ENCODE data around the gene R3HDM1.

R3HDM1 gene

DNA sequence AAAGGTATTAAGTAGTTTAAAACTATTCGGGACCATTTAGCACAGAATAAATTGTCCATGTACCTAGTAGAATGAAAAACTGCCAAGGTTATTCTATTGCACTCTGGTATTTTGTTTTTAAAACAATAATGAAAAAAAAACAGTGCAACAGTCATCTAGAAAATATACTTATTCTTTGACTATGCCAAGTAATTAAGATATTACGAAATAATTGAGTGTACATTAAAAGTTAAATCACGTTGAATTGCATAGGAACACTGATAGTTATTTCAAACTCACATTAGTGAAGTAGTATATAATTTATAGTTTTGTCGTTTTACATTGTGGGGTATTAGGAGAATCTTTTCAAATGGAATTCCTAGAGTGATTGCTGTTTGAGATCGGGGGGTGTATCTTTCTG lies 20.1 kb downstream of the R3HDM1 start:
- no peaks in the 10 kb centered on the region for H3K9me3 Mint-ChIP-seq

DNA sequence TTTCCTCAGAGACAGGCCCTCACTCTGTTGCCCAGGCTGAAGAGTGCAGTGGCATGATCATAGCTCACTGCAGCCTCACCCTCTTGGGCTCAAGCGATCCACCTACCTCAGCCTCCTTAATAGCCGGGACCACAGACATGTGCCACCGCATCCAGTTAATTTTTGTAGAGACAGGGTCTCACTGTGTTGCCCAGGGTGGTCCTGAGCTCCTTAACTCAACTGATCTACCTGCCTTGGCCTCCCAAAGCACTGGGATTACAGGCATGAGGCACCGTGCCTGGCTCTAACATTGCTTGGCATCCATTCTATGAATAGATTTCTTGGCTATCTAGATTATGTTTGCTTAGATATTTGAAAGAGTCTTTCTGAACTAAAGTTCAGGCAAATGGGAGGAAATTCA lies 21.6 kb downstream of the R3HDM1 start:
- peaks cover 19% of the 10 kb centered on the region for H3K36me3 Mint-ChIP-seq
- no peaks in the 10 kb centered on the region for H3K27me3 Mint-ChIP-seq
- H3K9me3 Mint-ChIP-seq: no peaks in the 10 kb centered on the region
- H3K27ac Mint-ChIP-seq: no peak overlapping the region
- H3K4me3 Mint-ChIP-seq: no peak overlapping the region
- peaks cover 52% of the 10 kb centered on the region for H3K4me1 Mint-ChIP-seq

More for the DNA sequence above, 20.1 kb downstream of the R3HDM1 start:
- no peak overlapping the region for H3K4me3 Mint-ChIP-seq
- no peaks in the 10 kb centered on the region for H3K27me3 Mint-ChIP-seq
- peaks cover 44% of the 10 kb centered on the region for H3K4me1 Mint-ChIP-seq
- no peak overlapping the region for H3K27ac Mint-ChIP-seq
- peaks cover 15% of the 10 kb centered on the region for H3K36me3 Mint-ChIP-seq

DNA sequence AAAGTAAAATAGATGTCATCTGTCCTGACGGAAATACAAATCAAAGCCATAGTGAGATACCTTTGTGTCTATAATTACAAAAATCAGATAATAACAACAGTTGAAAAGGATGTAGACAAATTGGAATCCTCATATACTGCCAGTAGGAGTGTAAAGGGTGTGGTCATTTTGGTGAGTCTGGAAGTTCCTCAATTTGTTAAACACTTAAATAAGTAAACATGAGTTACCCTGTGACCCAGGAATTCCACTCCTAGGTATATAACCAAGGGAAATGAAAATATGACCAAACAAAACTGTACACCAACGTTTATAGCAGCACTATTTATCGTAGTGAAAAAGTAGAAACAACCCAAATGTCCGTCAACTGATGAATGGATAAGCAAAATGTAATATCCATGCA lies 24.0 kb downstream of the R3HDM1 start:
- Mint-ChIP-seq H3K27me3 (no peaks in the 10 kb centered on the region), H3K36me3 (peaks cover 15% of the 10 kb centered on the region), H3K4me1 (peaks cover 50% of the 10 kb centered on the region), H3K9me3 (no peaks in the 10 kb centered on the region), H3K27ac (no peak overlapping the region), H3K4me3 (no peak overlapping the region)

DNA sequence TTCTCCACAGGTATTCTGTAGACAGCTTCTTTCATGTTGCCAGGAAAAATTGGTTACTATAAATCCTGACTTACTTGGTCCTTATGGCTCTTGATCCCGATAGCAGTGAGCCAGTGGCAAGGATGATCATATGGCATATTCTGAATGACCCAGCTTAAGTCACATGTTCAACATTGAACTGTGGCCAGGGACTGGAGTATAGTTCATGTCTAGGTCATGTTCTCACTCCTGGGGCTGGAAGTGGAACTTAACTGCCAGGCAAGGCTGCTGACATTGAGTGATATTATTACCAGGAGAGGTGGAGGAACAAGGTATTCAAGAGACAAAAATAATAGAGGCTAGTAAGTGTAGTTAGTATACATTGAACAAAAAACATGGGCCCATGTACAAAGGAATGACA lies 26.2 kb downstream of the R3HDM1 start:
- Mint-ChIP-seq H3K27me3 (no peaks in the 10 kb centered on the region), H3K4me3 (no peak overlapping the region), H3K9me3 (no peaks in the 10 kb centered on the region), H3K36me3 (peaks cover 17% of the 10 kb centered on the region), H3K4me1 (peaks cover 46% of the 10 kb centered on the region), H3K27ac (no peak overlapping the region)

DNA sequence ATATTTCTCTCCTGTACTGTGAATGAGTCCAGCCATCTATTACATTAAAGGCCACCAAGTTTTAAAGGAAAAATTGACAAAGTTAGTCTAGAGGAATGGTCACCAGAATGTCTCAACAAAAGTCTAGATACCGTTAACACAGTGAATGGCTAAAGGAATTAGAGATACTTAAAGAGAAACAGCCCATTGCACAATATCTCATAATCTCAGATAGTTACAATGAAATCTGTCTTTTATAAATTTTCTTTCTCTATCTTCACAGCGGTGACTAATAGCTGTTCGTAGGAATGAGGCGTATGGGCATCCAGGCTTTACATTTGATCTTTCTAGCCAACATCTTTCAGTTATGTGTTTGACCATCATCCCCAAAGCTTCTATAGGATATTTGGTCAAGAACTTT lies 30.6 kb downstream of the R3HDM1 start:
- no peak overlapping the region for H3K4me3 Mint-ChIP-seq
- no peak overlapping the region for H3K27ac Mint-ChIP-seq
- H3K36me3 Mint-ChIP-seq: peaks cover 14% of the 10 kb centered on the region
- no peaks in the 10 kb centered on the region for H3K9me3 Mint-ChIP-seq
- H3K4me1 Mint-ChIP-seq: peaks cover 28% of the 10 kb centered on the region
- H3K27me3 Mint-ChIP-seq: no peaks in the 10 kb centered on the region

DNA sequence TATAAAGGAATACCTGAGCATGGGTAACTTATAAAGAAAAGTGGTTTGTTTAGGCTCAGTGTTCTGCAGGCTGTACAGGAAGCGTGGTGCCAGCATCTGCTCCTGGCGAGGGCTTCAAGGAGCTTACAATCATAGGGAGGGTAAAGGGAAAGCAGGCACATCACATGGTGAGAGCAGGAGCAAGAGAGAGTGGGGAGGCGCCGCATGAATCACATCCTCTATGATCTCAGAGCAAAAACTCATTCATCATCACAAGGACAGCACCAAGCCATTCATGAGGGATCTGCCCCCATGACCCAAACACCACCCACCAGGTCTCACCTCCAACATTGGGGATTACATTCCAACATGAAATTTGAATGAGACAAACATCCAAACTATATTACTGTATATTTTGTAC lies 32.5 kb downstream of the R3HDM1 start:
- no peak overlapping the region for H3K4me3 Mint-ChIP-seq
- H3K27ac Mint-ChIP-seq: peak overlapping the region; percentile 49
- no peaks in the 10 kb centered on the region for H3K9me3 Mint-ChIP-seq
- H3K27me3 Mint-ChIP-seq: no peaks in the 10 kb centered on the region
- peaks cover 15% of the 10 kb centered on the region for H3K4me1 Mint-ChIP-seq
- peaks cover 14% of the 10 kb centered on the region for H3K36me3 Mint-ChIP-seq

DNA sequence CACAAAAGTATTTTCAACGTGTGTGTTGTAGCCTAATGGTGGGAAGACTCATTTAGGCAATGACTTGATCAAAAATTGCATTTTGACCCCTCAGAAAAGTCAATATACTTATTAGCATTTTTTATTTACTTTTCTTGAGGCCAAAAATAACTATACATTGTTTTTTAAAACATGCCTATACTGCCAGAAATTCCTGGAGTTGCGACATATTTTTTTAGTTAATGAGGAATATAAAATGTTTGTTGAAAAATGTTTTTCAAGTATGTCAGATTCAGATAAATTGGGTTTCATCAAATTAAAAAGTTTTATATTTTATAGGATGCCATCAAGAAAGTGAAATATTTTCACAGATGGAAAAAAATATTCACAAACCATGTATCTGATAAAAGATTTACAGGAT lies 39.6 kb downstream of the R3HDM1 start:
- no peaks in the 10 kb centered on the region for H3K9me3 Mint-ChIP-seq
- H3K27ac Mint-ChIP-seq: no peak overlapping the region
- H3K4me3 Mint-ChIP-seq: no peak overlapping the region

DNA sequence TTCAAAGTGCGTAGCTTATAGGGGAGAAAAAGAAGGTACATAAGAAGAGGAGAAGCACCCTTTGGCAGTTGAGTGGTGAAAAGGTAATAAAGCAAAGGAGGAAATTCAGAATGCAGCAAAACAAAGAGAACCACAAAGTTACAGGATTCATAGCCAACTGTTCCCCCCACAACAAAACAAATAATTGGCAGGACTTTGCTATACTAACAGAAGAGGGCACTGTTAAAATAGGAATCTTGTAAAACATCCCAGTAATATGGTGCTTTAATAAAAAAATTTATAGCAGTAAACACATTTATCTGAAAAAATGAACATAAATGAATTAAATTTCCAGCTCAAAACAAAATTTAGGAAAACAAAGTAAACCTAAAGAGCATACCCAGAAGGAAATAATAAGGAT lies 42.3 kb downstream of the R3HDM1 start:
- Mint-ChIP-seq H3K9me3 (no peaks in the 10 kb centered on the region), H3K27me3 (no peaks in the 10 kb centered on the region), H3K4me1 (peaks cover 7% of the 10 kb centered on the region), H3K36me3 (peaks cover 7% of the 10 kb centered on the region), H3K4me3 (no peak overlapping the region), H3K27ac (no peak overlapping the region)

More for the DNA sequence above, 39.6 kb downstream of the R3HDM1 start:
- Mint-ChIP-seq H3K27me3 (no peaks in the 10 kb centered on the region), H3K36me3 (peaks cover 11% of the 10 kb centered on the region), H3K4me1 (no peaks in the 10 kb centered on the region)

DNA sequence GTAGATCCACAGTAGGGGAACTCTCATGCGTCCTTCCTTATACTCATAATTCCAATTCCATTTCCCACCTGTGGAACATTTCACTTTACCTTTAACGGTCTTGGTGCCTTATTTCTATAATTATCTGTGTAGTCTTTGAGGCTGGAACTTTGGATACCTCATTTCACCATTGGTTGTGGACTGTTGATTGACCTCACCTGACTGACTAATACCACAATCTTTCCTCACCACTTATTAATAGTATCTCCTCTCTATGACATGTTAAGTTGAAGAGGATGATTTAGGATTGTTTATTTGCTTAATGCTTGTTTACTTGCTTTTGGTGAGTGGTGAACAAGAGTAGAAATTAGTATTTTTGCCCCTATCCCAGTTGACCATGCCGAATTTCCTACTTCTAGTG lies 50.0 kb downstream of the R3HDM1 start:
- Mint-ChIP-seq H3K36me3 (peaks cover 1% of the 10 kb centered on the region), H3K9me3 (no peaks in the 10 kb centered on the region), H3K4me3 (no peak overlapping the region), H3K4me1 (peaks cover 32% of the 10 kb centered on the region), H3K27me3 (no peaks in the 10 kb centered on the region), H3K27ac (no peak overlapping the region)

DNA sequence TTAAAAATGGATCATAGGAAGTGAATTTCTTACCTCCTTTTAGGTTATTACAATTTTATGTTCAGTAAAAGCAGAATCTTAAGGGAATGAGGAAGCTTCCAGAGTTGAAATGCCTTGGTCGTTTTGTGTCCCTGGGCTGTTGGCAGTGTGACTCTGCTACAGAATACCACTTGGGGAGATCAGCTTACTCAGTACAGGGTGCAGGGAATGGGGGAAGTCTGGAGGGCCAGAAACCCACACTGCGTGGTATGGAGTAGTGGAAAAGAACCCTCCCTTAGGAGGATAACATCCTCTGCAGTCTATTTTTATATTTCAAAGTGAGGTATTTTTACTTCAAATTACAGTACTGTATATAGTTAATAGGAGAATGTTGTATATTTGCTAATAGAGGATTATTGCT lies 51.1 kb downstream of the R3HDM1 start:
- Mint-ChIP-seq H3K27ac (no peak overlapping the region), H3K36me3 (no peaks in the 10 kb centered on the region), H3K9me3 (no peaks in the 10 kb centered on the region), H3K4me3 (no peak overlapping the region), H3K27me3 (no peaks in the 10 kb centered on the region), H3K4me1 (peaks cover 42% of the 10 kb centered on the region)

DNA sequence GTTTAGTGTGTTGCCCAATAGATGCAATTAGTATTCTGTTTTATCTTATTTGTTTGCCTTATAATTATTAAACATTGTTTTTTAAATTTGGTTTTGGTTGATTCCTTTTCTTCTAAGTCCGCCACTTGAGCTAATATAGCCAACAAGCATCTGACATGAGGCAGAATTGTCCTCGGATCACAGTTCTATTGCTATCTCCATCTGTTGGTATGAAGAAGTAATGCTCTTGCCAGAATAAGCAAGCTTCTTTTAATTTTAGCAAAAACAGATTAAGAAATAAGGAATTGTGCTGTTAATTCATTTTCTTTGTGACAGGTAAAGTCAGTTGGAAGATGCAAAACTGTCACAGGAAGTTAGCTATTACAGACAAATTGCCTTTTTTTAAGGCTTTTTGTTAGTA lies 54.3 kb downstream of the R3HDM1 start:
- Mint-ChIP-seq H3K27ac (no peak overlapping the region), H3K36me3 (no peaks in the 10 kb centered on the region), H3K9me3 (no peaks in the 10 kb centered on the region), H3K4me3 (no peak overlapping the region), H3K4me1 (peaks cover 49% of the 10 kb centered on the region), H3K27me3 (no peaks in the 10 kb centered on the region)

DNA sequence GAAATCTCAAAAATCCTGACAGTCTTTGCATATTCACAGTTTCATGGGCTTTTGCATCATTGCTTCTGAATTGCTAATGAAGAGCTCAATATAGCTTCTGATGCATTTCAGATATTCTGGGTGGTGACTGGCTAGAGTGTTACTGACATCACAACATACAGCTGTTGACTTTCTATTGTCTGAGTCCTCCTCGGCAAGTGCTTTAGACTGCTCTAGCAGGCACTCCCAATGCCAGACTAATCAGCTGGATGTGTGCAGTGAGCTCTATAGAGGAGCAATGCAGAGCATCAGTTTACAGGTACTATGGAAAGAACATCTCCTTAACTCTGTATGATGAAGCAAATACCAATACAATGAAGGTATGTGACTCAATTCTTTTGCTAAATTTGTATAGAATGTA lies 54.9 kb downstream of the R3HDM1 start:
- Mint-ChIP-seq H3K27ac (no peak overlapping the region), H3K4me3 (no peak overlapping the region), H3K9me3 (no peaks in the 10 kb centered on the region), H3K4me1 (peaks cover 55% of the 10 kb centered on the region), H3K27me3 (no peaks in the 10 kb centered on the region), H3K36me3 (no peaks in the 10 kb centered on the region)

DNA sequence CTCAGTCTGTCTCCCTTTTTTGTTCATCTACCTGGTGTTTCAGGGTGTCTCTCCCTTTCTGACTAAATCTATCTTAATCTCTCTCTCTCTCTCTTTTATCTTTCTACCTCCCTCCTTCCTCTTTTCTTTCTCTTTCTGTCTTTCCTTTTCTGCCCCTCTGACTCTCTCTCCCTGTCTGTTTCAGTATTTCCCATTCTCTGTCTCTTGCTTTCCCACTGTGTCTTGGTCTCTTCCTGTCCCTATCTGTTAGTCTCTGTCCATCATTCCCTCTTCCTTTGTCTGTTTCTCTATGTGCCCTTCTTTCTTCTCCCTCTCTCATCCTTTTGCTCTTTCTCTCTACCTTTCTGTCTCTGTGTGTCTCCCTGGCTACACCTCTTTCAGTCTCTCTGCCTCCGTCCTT lies 56.7 kb downstream of the R3HDM1 start:
- Mint-ChIP-seq H3K27ac (peak overlapping the region; percentile 66), H3K4me1 (peaks cover 57% of the 10 kb centered on the region), H3K36me3 (no peaks in the 10 kb centered on the region), H3K4me3 (no peak overlapping the region), H3K27me3 (no peaks in the 10 kb centered on the region), H3K9me3 (no peaks in the 10 kb centered on the region)

DNA sequence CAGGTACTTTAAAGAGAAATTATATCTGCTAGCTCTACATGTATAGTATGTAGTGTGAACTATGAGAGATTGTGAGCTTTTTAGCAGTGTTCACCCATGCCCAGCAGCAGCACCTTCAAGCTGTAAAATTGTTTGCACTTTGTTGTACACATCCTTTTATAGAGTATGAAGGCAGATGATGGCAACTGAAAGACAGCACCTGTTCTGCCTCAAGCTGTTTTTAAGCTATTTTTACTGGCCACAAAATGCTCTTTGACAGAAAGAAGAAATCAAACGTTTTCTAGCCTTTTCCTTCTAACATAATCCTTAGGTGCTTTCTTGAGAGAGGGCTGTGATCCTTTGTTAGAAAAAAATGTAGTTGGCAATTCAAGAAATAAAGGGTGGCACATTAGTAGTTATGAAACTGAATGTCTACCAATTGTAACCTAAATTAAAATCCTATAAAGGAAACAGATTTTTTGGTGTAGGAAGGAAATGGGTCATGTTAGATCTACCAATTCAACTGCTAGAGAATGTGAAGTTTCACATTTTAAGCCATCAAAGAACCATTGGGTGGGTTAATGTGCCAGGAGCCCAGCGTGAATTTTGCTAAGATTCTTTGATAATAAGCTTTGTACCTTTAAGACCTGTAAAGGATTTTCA lies 59.5 kb downstream of the R3HDM1 start:
- Mint-ChIP-seq H3K36me3 (peaks cover 2% of the 10 kb centered on the region), H3K9me3 (no peaks in the 10 kb centered on the region), H3K27me3 (no peaks in the 10 kb centered on the region), H3K4me3 (peak overlapping the region; percentile 24), H3K27ac (peak overlapping the region; percentile 44), H3K4me1 (peaks cover 47% of the 10 kb centered on the region)

DNA sequence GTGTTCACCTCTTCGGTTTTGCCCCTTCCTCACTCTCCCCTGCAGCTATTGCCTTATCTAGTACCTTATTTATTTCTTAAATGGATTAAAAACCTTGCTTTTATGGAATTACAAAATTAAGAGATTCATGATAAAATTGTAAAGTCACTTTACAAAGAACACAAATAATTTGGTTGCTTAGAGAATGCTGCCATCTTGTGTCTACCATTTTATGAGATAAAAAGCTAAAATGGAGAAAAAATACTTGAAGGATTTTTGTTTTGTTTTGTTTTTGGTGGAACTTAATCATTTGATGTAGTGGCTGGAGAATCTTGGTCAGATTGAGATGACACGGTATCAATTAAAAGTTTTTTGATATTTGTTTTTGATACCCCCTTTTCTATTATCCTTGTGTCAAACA lies 69.6 kb downstream of the R3HDM1 start:
- Mint-ChIP-seq H3K4me3 (no peak overlapping the region), H3K27me3 (no peaks in the 10 kb centered on the region), H3K9me3 (no peaks in the 10 kb centered on the region), H3K27ac (no peak overlapping the region), H3K4me1 (peaks cover 14% of the 10 kb centered on the region), H3K36me3 (peaks cover 11% of the 10 kb centered on the region)

DNA sequence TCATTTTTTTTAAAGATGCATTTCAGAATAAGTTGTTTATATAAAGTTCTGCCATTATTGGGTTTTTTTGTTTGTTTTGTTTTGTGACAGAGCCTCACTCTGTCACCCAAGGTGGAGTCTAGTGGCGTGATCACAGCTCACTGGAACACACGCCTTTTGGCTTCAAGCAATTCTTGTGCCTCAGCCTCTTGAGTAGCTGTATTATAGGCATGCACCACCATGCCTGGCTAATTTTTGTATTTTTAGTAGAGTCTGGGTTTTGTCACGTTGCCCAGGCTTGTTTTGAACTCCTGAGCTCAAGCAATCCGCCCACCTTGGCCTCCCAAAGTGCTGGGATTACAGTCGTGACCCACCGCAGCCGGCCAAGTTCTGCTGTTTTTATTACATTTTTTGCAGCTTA lies 72.3 kb downstream of the R3HDM1 start:
- Mint-ChIP-seq H3K4me1 (peaks cover 5% of the 10 kb centered on the region), H3K27me3 (no peaks in the 10 kb centered on the region), H3K27ac (no peak overlapping the region), H3K4me3 (no peak overlapping the region), H3K9me3 (no peaks in the 10 kb centered on the region), H3K36me3 (peaks cover 12% of the 10 kb centered on the region)

DNA sequence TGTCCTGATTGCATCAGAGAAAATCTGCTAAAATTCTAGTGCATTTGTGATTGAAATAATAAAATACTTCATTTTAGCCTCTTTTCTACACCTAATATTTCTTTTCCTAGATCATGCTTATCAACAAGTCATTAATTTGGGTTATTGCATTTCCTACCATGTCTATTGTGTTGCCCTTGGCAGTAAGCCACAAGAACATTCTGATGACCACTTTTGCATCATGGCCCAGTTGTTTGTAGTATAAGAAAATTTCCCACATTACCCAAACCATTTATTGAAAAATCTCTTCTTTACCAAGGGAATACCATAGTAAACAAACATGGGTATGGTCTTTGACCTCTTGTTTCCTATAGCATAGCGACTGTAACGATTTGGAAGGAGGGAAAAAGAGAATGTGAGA lies 76.3 kb downstream of the R3HDM1 start:
- no peaks in the 10 kb centered on the region for H3K9me3 Mint-ChIP-seq
- H3K4me3 Mint-ChIP-seq: no peak overlapping the region
- no peaks in the 10 kb centered on the region for H3K4me1 Mint-ChIP-seq
- H3K27ac Mint-ChIP-seq: no peak overlapping the region
- H3K36me3 Mint-ChIP-seq: peaks cover 13% of the 10 kb centered on the region
- no peaks in the 10 kb centered on the region for H3K27me3 Mint-ChIP-seq
